OCI-LY1 (cell line): ENCODE data around the gene LRRTM1.

Experiments
- CTCF ChIP-seq: fragments of 200-600 bp; sonication (generic), shearing (Covaris generic); IDR thresholded peaks from 2 replicates; pipeline ENCODE4 v1.5.1; 2017; ENCODE audit warnings: mild to moderate bottlenecking, antibody characterized with exemption, low read length, moderate library complexity, mixed read lengths
- EZH2 ChIP-seq: fragments of 200-600 bp; sonication (generic), shearing (Covaris generic); IDR thresholded peaks from 2 replicates; pipeline ENCODE4 v1.8.0; 2017; ENCODE audit warnings: borderline replicate concordance, mixed run types, mild to moderate bottlenecking, antibody characterized with exemption, low read length, moderate library complexity, mixed read lengths

- TF ChIP-seq EZH2 (no peak), CTCF (no peak)
Observed at GRCh38 chr2:80328159-80328571, 23.6 kb upstream of the LRRTM1 start.
